Activated naive CD8-positive, alpha-beta T cell treated with anti-CD3 and anti-CD28 coated beads for 36 hours (primary cell): ENCODE results near the gene HEYL. TPM values are rescaled to one million over a fixed set of nuclear protein-coding genes. Genes with fewer than 3 reads are reported as not detected.
A peak's percentile ranks its signal among the peaks of the same experiment; 100 is the strongest.

Source experiments
- DNase-seq: peaks from one replicate; pipeline ENCODE4 v3.0.0; 2021
- H3K27ac Mint-ChIP-seq: one replicate; pipeline ENCODE4 v1.8.0; 2022; ENCODE audit warnings: mild to moderate bottlenecking, moderate library complexity, mixed read lengths
- H3K27me3 Mint-ChIP-seq: one replicate; pipeline ENCODE4 v1.8.0; 2022; ENCODE audit warnings: mild to moderate bottlenecking, mixed read lengths
- H3K36me3 Mint-ChIP-seq: one replicate; pipeline ENCODE4 v1.8.0; 2021; ENCODE audit warnings: mild to moderate bottlenecking, mixed read lengths
- H3K4me1 Mint-ChIP-seq: one replicate; pipeline ENCODE4 v1.8.0; 2021; ENCODE audit warnings: mixed read lengths
- H3K4me3 Mint-ChIP-seq: one replicate; pipeline ENCODE4 v1.8.0; 2022; ENCODE audit warnings: mild to moderate bottlenecking, moderate library complexity, mixed read lengths
- H3K9me3 Mint-ChIP-seq: one replicate; pipeline ENCODE4 v1.8.0; 2022; ENCODE audit warnings: mixed read lengths
- total RNA-seq, 2 experiments: library from RNA; stranded (reverse); gene quantifications; one replicate each; pipeline ENCODE4 v1.2.3, GENCODE V29; 2021

HEYL gene
- total RNA-seq, 2 experiments from 2014 or later = 0.08 to 0.26 TPM

- Mint-ChIP-seq H3K36me3 (no peaks in the 10 kb centered on the region), H3K27ac (no peak overlapping the region), H3K9me3 (no peaks in the 10 kb centered on the region), H3K27me3 (peaks cover 14% of the 10 kb centered on the region), H3K4me1 (peaks cover 11% of the 10 kb centered on the region), H3K4me3 (no peak overlapping the region)
- DNase-seq = no peak
Measured at GRCh38 chr1:39655578-39656268, 16.3 kb upstream of the HEYL start.

- Mint-ChIP-seq H3K27ac (no peak overlapping the region), H3K4me3 (no peak overlapping the region), H3K4me1 (peaks cover 11% of the 10 kb centered on the region), H3K27me3 (peaks cover 10% of the 10 kb centered on the region), H3K9me3 (no peaks in the 10 kb centered on the region), H3K36me3 (no peaks in the 10 kb centered on the region)
- DNase-seq = no peak
Measured at GRCh38 chr1:39654291-39654690, 14.8 kb upstream of the HEYL start.

GRCh38 chr1:39653546-39654031 lies 14.1 kb upstream of the HEYL start:
- Mint-ChIP-seq H3K9me3 (no peaks in the 10 kb centered on the region), H3K4me1 (peaks cover 11% of the 10 kb centered on the region), H3K27me3 (peaks cover 10% of the 10 kb centered on the region), H3K4me3 (no peak overlapping the region), H3K27ac (peak overlapping the region; percentile 59), H3K36me3 (no peaks in the 10 kb centered on the region)
- peak; percentile 74 for DNase-seq

GRCh38 chr1:39652554-39652953 lies 13.1 kb upstream of the HEYL start:
- DNase-seq = no peak
- Mint-ChIP-seq H3K36me3 (no peaks in the 10 kb centered on the region), H3K27me3 (peaks cover 10% of the 10 kb centered on the region), H3K4me1 (peaks cover 8% of the 10 kb centered on the region), H3K4me3 (no peak overlapping the region), H3K9me3 (no peaks in the 10 kb centered on the region), H3K27ac (no peak overlapping the region)

- peaks cover 6% of the 10 kb centered on the region for H3K4me1 Mint-ChIP-seq
- H3K27ac Mint-ChIP-seq = no peak overlapping the region
- no peaks in the 10 kb centered on the region for H3K9me3 Mint-ChIP-seq
- H3K36me3 Mint-ChIP-seq = no peaks in the 10 kb centered on the region
- DNase-seq = no peak
- peaks cover 10% of the 10 kb centered on the region for H3K27me3 Mint-ChIP-seq
- no peak overlapping the region for H3K4me3 Mint-ChIP-seq
Measured at GRCh38 chr1:39652105-39652504, 12.7 kb upstream of the HEYL start.

- Mint-ChIP-seq H3K9me3 (no peaks in the 10 kb centered on the region), H3K4me3 (no peak overlapping the region), H3K36me3 (no peaks in the 10 kb centered on the region), H3K27ac (no peak overlapping the region), H3K4me1 (peaks cover 5% of the 10 kb centered on the region), H3K27me3 (peaks cover 10% of the 10 kb centered on the region)
- no peak for DNase-seq
Measured at GRCh38 chr1:39650431-39650830, 11.0 kb upstream of the HEYL start.

GRCh38 chr1:39649636-39650185 lies 10.3 kb upstream of the HEYL start:
- no peak for DNase-seq
- Mint-ChIP-seq H3K27ac (no peak overlapping the region), H3K27me3 (peaks cover 10% of the 10 kb centered on the region), H3K4me1 (peaks cover 5% of the 10 kb centered on the region), H3K36me3 (no peaks in the 10 kb centered on the region), H3K4me3 (no peak overlapping the region), H3K9me3 (no peaks in the 10 kb centered on the region)

- no peaks in the 10 kb centered on the region for H3K9me3 Mint-ChIP-seq
- no peak for DNase-seq
- no peaks in the 10 kb centered on the region for H3K27me3 Mint-ChIP-seq
- no peak overlapping the region for H3K4me3 Mint-ChIP-seq
- H3K4me1 Mint-ChIP-seq = peaks cover 2% of the 10 kb centered on the region
- H3K27ac Mint-ChIP-seq = no peak overlapping the region
- H3K36me3 Mint-ChIP-seq = no peaks in the 10 kb centered on the region
Measured at GRCh38 chr1:39648496-39648895, 9.1 kb upstream of the HEYL start.

- no peaks in the 10 kb centered on the region for H3K36me3 Mint-ChIP-seq
Measured at GRCh38 chr1:39647247-39647646, 7.8 kb upstream of the HEYL start.

GRCh38 chr1:39646232-39647081 lies 7.0 kb upstream of the HEYL start:
- no peak overlapping the region for H3K4me3 Mint-ChIP-seq
- H3K27ac Mint-ChIP-seq = no peak overlapping the region
- no peaks in the 10 kb centered on the region for H3K4me1 Mint-ChIP-seq
- no peak for DNase-seq
- H3K27me3 Mint-ChIP-seq = no peaks in the 10 kb centered on the region
- no peaks in the 10 kb centered on the region for H3K9me3 Mint-ChIP-seq
- no peaks in the 10 kb centered on the region for H3K36me3 Mint-ChIP-seq

More at GRCh38 chr1:39647247-39647646, 7.8 kb upstream of the HEYL start:
- Mint-ChIP-seq H3K4me1 (no peaks in the 10 kb centered on the region), H3K27me3 (no peaks in the 10 kb centered on the region), H3K27ac (no peak overlapping the region), H3K4me3 (no peak overlapping the region), H3K9me3 (no peaks in the 10 kb centered on the region)
- no peak for DNase-seq

GRCh38 chr1:39645411-39646043 lies 6.1 kb upstream of the HEYL start:
- no peak for DNase-seq
- no peaks in the 10 kb centered on the region for H3K4me1 Mint-ChIP-seq
- H3K36me3 Mint-ChIP-seq = no peaks in the 10 kb centered on the region
- H3K9me3 Mint-ChIP-seq = no peaks in the 10 kb centered on the region
- no peak overlapping the region for H3K4me3 Mint-ChIP-seq
- peaks cover 5% of the 10 kb centered on the region for H3K27me3 Mint-ChIP-seq
- H3K27ac Mint-ChIP-seq = no peak overlapping the region

- H3K4me3 Mint-ChIP-seq = no peak overlapping the region
- H3K36me3 Mint-ChIP-seq = no peaks in the 10 kb centered on the region
- H3K27ac Mint-ChIP-seq = no peak overlapping the region
- no peak for DNase-seq
- H3K4me1 Mint-ChIP-seq = no peaks in the 10 kb centered on the region
- H3K9me3 Mint-ChIP-seq = no peaks in the 10 kb centered on the region
- peaks cover 16% of the 10 kb centered on the region for H3K27me3 Mint-ChIP-seq
Measured at GRCh38 chr1:39643705-39644104, 4.3 kb upstream of the HEYL start.

- Mint-ChIP-seq H3K36me3 (no peaks in the 10 kb centered on the region), H3K27me3 (peaks cover 25% of the 10 kb centered on the region), H3K4me1 (no peaks in the 10 kb centered on the region), H3K4me3 (no peak overlapping the region), H3K9me3 (no peaks in the 10 kb centered on the region), H3K27ac (no peak overlapping the region)
- no peak for DNase-seq
Measured at GRCh38 chr1:39642796-39643195, 3.4 kb upstream of the HEYL start.

GRCh38 chr1:39640861-39641260 lies 1.4 kb upstream of the HEYL start:
- Mint-ChIP-seq H3K4me1 (no peaks in the 10 kb centered on the region), H3K27ac (no peak overlapping the region), H3K27me3 (peaks cover 45% of the 10 kb centered on the region), H3K4me3 (no peak overlapping the region), H3K36me3 (no peaks in the 10 kb centered on the region), H3K9me3 (no peaks in the 10 kb centered on the region)
- DNase-seq = no peak

GRCh38 chr1:39638965-39639304 lies 508 bp downstream of the HEYL start:
- H3K27me3 Mint-ChIP-seq = peaks cover 52% of the 10 kb centered on the region
- H3K9me3 Mint-ChIP-seq = no peaks in the 10 kb centered on the region
- DNase-seq = no peak
- no peaks in the 10 kb centered on the region for H3K36me3 Mint-ChIP-seq
- peak overlapping the region; percentile 51 for H3K4me3 Mint-ChIP-seq
- no peaks in the 10 kb centered on the region for H3K4me1 Mint-ChIP-seq
- no peak overlapping the region for H3K27ac Mint-ChIP-seq
